GM23338 (cell line): ENCODE measurements around the gene GNB2. TPM values are rescaled to one million over a fixed set of nuclear protein-coding genes. Genes with fewer than 3 reads are reported as not detected.

Experiments
- ATAC-seq: fragments of 200-7000 bp; cut with Tn5 transposase; 3 replicates; pipeline ENCODE4 v1.9.1; 2020
- DNase-seq: peaks from one replicate; pipeline ENCODE4 v3.0.0-alpha.2; 2015; ENCODE audit warnings: low spot score
- H2AFZ ChIP-seq: fragments of 200-600 bp; sonication (generic); 2 replicates; pipeline ENCODE4 v1.8.0; 2016; ENCODE audit warnings: antibody characterized with exemption, mild to moderate bottlenecking, moderate library complexity
- H3F3A ChIP-seq: fragments of 200-600 bp; sonication (generic); replicated peaks from 2 replicates; pipeline ENCODE4 v1.8.0; 2017; ENCODE audit warnings: antibody characterized with exemption, mixed run types, low read depth
- H3K27ac ChIP-seq: fragments of 200-600 bp; sonication (generic); 2 replicates; pipeline ENCODE4 v1.6.1; 2016; ENCODE audit warnings: low read depth
- H3K27me3 ChIP-seq: fragments of 200-600 bp; sonication (generic); 2 replicates; pipeline ENCODE4 v1.8.0; 2016; ENCODE audit warnings: mild to moderate bottlenecking, mixed run types, moderate library complexity; ENCODE audit not compliant: insufficient read depth
- H3K36me3 ChIP-seq: fragments of 200-600 bp; sonication (generic); 2 replicates; pipeline ENCODE4 v1.8.0; 2016; ENCODE audit warnings: mild to moderate bottlenecking; ENCODE audit not compliant: insufficient read depth
- H3K4me1 ChIP-seq: fragments of 200-600 bp; sonication (generic); 2 replicates; pipeline ENCODE4 v1.8.0; 2016; ENCODE audit warnings: mild to moderate bottlenecking, moderate library complexity; ENCODE audit not compliant: insufficient read depth
- H3K4me2 ChIP-seq: fragments of 200-600 bp; sonication (generic); 2 replicates; pipeline ENCODE4 v1.7.1; 2017; ENCODE audit warnings: mixed run types
- H3K4me3 ChIP-seq: fragments of 200-600 bp; sonication (generic); 2 replicates; pipeline ENCODE4 v1.6.1; 2016; ENCODE audit warnings: mixed run types
- H3K79me2 ChIP-seq: fragments of 200-600 bp; sonication (generic); replicated peaks from 2 replicates; pipeline ENCODE4 v1.8.0; 2017; ENCODE audit warnings: mild to moderate bottlenecking; ENCODE audit not compliant: insufficient read depth
- H3K9me2 ChIP-seq: fragments of 200-600 bp; sonication (generic); 2 replicates; pipeline ENCODE4 v1.8.0; 2017; ENCODE audit not compliant: insufficient read depth
- H4K20me1 ChIP-seq: fragments of 200-600 bp; sonication (generic); replicated peaks from 2 replicates; pipeline ENCODE4 v1.8.0; 2017; ENCODE audit warnings: mild to moderate bottlenecking; ENCODE audit not compliant: insufficient read depth
- H3K27ac Mint-ChIP-seq: 2 replicates; pipeline ENCODE4 v1.8.0; 2020; ENCODE audit warnings: inconsistent platforms, mild to moderate bottlenecking, moderate library complexity, mixed read lengths
- H3K27me3 Mint-ChIP-seq: 3 replicates; pipeline ENCODE4 v1.8.0; 2022; ENCODE audit warnings: low read depth, mild to moderate bottlenecking, moderate library complexity, mixed read lengths, inconsistent platforms; ENCODE audit not compliant: insufficient read depth, poor library complexity
- H3K36me3 Mint-ChIP-seq: 3 replicates; pipeline ENCODE4 v1.8.0; 2021; ENCODE audit warnings: low read depth, mild to moderate bottlenecking, inconsistent platforms, moderate library complexity, mixed read lengths
- H3K4me1 Mint-ChIP-seq: 3 replicates; pipeline ENCODE4 v1.8.0; 2020; ENCODE audit warnings: mild to moderate bottlenecking, inconsistent platforms, mixed read lengths
- H3K4me3 Mint-ChIP-seq: 3 replicates; pipeline ENCODE4 v1.8.0; 2021; ENCODE audit warnings: moderate library complexity, mild to moderate bottlenecking, inconsistent platforms, mixed read lengths
- H3K9me3 Mint-ChIP-seq: 3 replicates; pipeline ENCODE4 v1.8.0; 2020; ENCODE audit warnings: moderate library complexity, mild to moderate bottlenecking, inconsistent platforms, mixed read lengths
- CREB1 ChIP-seq: fragments of 250-450 bp; sonication (Bioruptor Pico); IDR thresholded peaks from 2 replicates; pipeline ENCODE4 v1.5.0; 2020; ENCODE audit warnings: low read depth, mild to moderate bottlenecking, moderate library complexity
- EZH2 ChIP-seq: fragments of 200-600 bp; sonication (generic); IDR thresholded peaks from one replicate; pipeline ENCODE4 v1.8.0; 2017; ENCODE audit warnings: antibody characterized with exemption, mild to moderate bottlenecking, low read depth; ENCODE audit not compliant: unreplicated experiment
- EZH2phosphoT487 ChIP-seq: fragments of 200-600 bp; sonication (generic); IDR thresholded peaks from one replicate; pipeline ENCODE4 v1.8.1; 2018; ENCODE audit warnings: antibody characterized with exemption; ENCODE audit not compliant: unreplicated experiment
- JUNB ChIP-seq: IDR thresholded peaks from one replicate; pipeline ENCODE4 v1.6.1; 2016; ENCODE audit warnings: antibody characterized with exemption; ENCODE audit not compliant: unreplicated experiment
- POLR2AphosphoS5 ChIP-seq: IDR thresholded peaks from 2 replicates; pipeline ENCODE4 v1.6.1; 2016; ENCODE audit warnings: antibody characterized with exemption, low read depth
- ZNF114 ChIP-seq: fragments of 250-450 bp; sonication (Bioruptor Pico); IDR thresholded peaks from 2 replicates; pipeline ENCODE4 v1.5.0; 2020; ENCODE audit warnings: mild to moderate bottlenecking, moderate library complexity
- polyA plus RNA-seq: library from polyadenylated mRNA; unstranded; fragments of >200 nt; fragmentation: Nextera tagmentation; extraction: Ambion mirVana; gene quantifications from 2 replicates; pipeline ENCODE4 v1.2.1, GENCODE V29; 2016
- total RNA-seq: library from RNA; depleted of rRNA; stranded (reverse); fragments of >200 nt; shearing (Covaris generic); gene quantifications from 2 replicates; pipeline ENCODE4 v1.2.3, GENCODE V29; 2014
- TF ChIP-seq, protein P1 (sequence below): fragments of 250-450 bp; sonication (Bioruptor Pico); IDR thresholded peaks from 2 replicates; pipeline ENCODE4 v1.5.0; 2020; ENCODE audit warnings: mild to moderate bottlenecking, moderate library complexity

The GNB2 gene
- total and polyA plus RNA-seq, 2 experiments from 2014 or later: 112 to 153 TPM

DNA sequence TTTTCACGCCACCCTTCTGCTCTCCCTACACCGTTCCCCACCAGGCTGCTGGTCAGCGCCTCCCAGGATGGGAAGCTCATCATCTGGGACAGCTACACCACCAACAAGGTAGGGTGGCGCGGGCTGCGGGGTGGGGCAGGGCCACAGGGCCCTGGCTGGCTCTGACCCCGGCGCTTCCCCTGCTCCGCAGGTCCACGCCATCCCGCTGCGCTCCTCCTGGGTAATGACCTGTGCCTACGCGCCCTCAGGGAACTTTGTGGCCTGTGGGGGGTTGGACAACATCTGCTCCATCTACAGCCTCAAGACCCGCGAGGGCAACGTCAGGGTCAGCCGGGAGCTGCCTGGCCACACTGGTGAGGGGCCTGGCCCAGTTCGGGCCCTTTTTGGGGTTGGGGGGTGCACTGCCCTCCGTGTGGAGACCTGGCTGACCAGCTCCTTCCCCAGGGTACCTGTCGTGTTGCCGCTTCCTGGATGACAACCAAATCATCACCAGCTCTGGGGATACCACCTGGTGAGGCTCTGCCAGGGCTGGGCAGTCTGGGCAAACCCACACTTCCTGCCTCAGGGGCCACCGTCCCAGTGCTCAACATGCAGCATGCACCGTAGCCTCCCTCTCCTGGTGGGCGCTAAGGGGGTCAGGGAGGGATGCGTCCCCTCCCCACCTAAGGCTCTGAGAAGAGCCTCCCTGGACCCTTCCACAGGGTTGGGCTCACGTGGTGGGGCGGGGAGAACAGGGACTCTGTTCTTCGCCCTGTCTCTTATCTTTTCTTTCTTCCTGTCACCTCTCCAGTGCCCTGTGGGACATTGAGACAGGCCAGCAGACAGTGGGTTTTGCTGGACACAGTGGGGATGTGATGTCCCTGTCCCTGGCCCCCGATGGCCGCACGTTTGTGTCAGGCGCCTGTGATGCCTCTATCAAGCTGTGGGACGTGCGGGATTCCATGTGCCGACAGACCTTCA is 4.0 kb downstream of the GNB2 start (continued):
- TF ChIP-seq, protein P1, sequence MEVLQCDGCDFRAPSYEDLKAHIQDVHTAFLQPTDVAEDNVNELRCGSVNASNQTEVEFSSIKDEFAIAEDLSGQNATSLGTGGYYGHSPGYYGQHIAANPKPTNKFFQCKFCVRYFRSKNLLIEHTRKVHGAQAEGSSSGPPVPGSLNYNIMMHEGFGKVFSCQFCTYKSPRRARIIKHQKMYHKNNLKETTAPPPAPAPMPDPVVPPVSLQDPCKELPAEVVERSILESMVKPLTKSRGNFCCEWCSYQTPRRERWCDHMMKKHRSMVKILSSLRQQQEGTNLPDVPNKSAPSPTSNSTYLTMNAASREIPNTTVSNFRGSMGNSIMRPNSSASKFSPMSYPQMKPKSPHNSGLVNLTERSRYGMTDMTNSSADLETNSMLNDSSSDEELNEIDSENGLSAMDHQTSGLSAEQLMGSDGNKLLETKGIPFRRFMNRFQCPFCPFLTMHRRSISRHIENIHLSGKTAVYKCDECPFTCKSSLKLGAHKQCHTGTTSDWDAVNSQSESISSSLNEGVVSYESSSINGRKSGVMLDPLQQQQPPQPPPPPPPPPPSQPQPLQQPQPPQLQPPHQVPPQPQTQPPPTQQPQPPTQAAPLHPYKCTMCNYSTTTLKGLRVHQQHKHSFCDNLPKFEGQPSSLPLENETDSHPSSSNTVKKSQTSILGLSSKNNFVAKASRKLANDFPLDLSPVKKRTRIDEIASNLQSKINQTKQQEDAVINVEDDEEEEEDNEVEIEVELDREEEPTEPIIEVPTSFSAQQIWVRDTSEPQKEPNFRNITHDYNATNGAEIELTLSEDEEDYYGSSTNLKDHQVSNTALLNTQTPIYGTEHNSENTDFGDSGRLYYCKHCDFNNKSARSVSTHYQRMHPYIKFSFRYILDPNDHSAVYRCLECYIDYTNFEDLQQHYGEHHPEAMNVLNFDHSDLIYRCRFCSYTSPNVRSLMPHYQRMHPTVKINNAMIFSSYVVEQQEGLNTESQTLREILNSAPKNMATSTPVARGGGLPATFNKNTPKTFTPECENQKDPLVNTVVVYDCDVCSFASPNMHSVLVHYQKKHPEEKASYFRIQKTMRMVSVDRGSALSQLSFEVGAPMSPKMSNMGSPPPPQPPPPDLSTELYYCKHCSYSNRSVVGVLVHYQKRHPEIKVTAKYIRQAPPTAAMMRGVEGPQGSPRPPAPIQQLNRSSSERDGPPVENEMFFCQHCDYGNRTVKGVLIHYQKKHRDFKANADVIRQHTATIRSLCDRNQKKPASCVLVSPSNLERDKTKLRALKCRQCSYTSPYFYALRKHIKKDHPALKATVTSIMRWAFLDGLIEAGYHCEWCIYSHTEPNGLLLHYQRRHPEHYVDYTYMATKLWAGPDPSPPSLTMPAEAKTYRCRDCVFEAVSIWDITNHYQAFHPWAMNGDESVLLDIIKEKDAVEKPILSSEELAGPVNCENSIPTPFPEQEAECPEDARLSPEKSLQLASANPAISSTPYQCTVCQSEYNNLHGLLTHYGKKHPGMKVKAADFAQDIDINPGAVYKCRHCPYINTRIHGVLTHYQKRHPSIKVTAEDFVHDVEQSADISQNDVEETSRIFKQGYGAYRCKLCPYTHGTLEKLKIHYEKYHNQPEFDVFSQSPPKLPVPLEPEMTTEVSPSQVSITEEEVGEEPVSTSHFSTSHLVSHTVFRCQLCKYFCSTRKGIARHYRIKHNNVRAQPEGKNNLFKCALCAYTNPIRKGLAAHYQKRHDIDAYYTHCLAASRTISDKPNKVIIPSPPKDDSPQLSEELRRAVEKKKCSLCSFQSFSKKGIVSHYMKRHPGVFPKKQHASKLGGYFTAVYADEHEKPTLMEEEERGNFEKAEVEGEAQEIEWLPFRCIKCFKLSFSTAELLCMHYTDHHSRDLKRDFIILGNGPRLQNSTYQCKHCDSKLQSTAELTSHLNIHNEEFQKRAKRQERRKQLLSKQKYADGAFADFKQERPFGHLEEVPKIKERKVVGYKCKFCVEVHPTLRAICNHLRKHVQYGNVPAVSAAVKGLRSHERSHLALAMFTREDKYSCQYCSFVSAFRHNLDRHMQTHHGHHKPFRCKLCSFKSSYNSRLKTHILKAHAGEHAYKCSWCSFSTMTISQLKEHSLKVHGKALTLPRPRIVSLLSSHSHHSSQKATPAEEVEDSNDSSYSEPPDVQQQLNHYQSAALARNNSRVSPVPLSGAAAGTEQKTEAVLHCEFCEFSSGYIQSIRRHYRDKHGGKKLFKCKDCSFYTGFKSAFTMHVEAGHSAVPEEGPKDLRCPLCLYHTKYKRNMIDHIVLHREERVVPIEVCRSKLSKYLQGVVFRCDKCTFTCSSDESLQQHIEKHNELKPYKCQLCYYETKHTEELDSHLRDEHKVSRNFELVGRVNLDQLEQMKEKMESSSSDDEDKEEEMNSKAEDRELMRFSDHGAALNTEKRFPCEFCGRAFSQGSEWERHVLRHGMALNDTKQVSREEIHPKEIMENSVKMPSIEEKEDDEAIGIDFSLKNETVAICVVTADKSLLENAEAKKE (CRISPR knock-in tag): no peak
- TF ChIP-seq CREB1 (no peak), ZNF114 (CRISPR knock-in tag) (no peak), EZH2phosphoT487 (no peak), EZH2 (no peak), POLR2AphosphoS5 (no peak)

- Histone ChIP-seq H3K4me3 (no peak overlapping the region), H3K4me2 (no peak overlapping the region), H3K27me3 (no peaks in the 10 kb centered on the region), H3K36me3 (no peaks in the 10 kb centered on the region; the same call in 1 of the 2 replicates), H3F3A (peaks cover 40% of the 10 kb centered on the region), H3K4me1 (peaks cover 11% of the 10 kb centered on the region), H4K20me1 (no peaks in the 10 kb centered on the region; the same call in 1 of the 2 replicates), H3K9me2 (no peaks in the 10 kb centered on the region), H3K79me2 (no peaks in the 10 kb centered on the region), H2AFZ (no peak overlapping the region), H3K27ac (peak overlapping the region; percentile 39; the same call in 1 of the 2 replicates)
- ATAC-seq: peak; percentile 2; the same call in 2 of the 3 replicates
- Mint-ChIP-seq H3K4me3 (no peak overlapping the region), H3K27ac (peak overlapping the region; percentile 37; the same call in 1 of the 2 replicates), H3K27me3 (peaks cover 19% of the 10 kb centered on the region), H3K4me1 (peaks cover 11% of the 10 kb centered on the region), H3K36me3 (peaks cover 46% of the 10 kb centered on the region), H3K9me3 (no peaks in the 10 kb centered on the region)
- TF ChIP-seq POLR2AphosphoS5: peak; percentile 12; the same call in 1 of the 2 replicates
- no peak for TF ChIP-seq JUNB
- no peak for DNase-seq
These were observed 4.9 kb downstream of the GNB2 start for GRCh38 chr7:100678291-100678984.
